ENCODE measurements around the gene RORB. TPM values are rescaled to one million over a fixed set of nuclear protein-coding genes. Genes with fewer than 3 reads are reported as not detected.

The RORB gene
- total RNA-seq, 2 experiments from 2014 or later = 0.04 to 0.11 TPM

- intact Hi-C loops (cut with micrococcal nuclease) = no loop called here
- POLR2A ChIA-PET = no interaction called here
- ATAC-seq (no peak), DNase-seq (no peak)
- CTCF ChIA-PET = no interaction called here
- Mint-ChIP-seq H3K27me3 (peaks cover 8% of the 10 kb centered on the region), H3K36me3 (ENCODE audit: low read depth) (no peaks in the 10 kb centered on the region), H3K4me1 (ENCODE audit: low read depth) (no peaks in the 10 kb centered on the region), H3K27ac (no peak overlapping the region), H3K9me3 (no peaks in the 10 kb centered on the region), H3K4me3 (no peak overlapping the region)
- TF ChIP-seq CTCF (IDR thresholded peaks at IDR 0.05) = no peak
These were observed 14.2 kb downstream of the RORB start for GRCh38 chr9:74511333-74511732.

- no peak for TF ChIP-seq CTCF (IDR thresholded peaks at IDR 0.05)
- H3K4me1 Mint-ChIP-seq (ENCODE audit: low read depth) = no peaks in the 10 kb centered on the region
- H3K36me3 Mint-ChIP-seq (ENCODE audit: low read depth) = no peaks in the 10 kb centered on the region
- H3K4me3 Mint-ChIP-seq = no peak overlapping the region
- ChIA-PET CTCF (no interaction called here), POLR2A (no interaction called here)
- peaks cover 8% of the 10 kb centered on the region for H3K27me3 Mint-ChIP-seq
- H3K9me3 Mint-ChIP-seq = no peaks in the 10 kb centered on the region
- intact Hi-C loops (cut with micrococcal nuclease) = no loop called here
- DNase-seq = no peak
- H3K27ac Mint-ChIP-seq = no peak overlapping the region
- no peak for ATAC-seq
These were observed 15.3 kb downstream of the RORB start for GRCh38 chr9:74512416-74512815.

DNA sequence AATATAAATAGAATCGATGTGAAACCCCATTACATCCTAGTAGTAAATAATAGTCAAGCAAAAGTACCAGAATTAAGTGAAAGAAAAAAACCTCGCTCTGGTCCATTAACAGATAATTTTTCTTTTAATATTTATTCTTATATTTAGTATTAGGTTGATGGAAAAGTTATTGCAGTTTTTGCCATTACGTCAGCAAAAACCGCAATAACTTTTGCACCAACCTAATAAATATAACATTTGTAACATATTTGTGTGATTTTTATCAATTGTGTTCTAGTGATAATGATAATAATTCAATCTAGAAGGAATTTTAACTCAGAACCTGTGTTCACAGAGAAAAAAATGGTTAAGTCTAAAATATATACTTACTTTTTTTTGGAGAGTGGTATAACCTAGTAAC is 16.1 kb downstream of the RORB start:
- POLR2A ChIA-PET = no interaction called here
- no peak for ATAC-seq
- intact Hi-C loops (cut with micrococcal nuclease) = no loop called here
- Mint-ChIP-seq H3K4me3 (no peak overlapping the region), H3K27me3 (peaks cover 8% of the 10 kb centered on the region), H3K9me3 (no peaks in the 10 kb centered on the region), H3K27ac (no peak overlapping the region), H3K4me1 (ENCODE audit: low read depth) (no peaks in the 10 kb centered on the region), H3K36me3 (ENCODE audit: low read depth) (no peaks in the 10 kb centered on the region)
- CTCF ChIA-PET = no interaction called here
- no peak for TF ChIP-seq CTCF (IDR thresholded peaks at IDR 0.05)
- no peak for DNase-seq

DNA sequence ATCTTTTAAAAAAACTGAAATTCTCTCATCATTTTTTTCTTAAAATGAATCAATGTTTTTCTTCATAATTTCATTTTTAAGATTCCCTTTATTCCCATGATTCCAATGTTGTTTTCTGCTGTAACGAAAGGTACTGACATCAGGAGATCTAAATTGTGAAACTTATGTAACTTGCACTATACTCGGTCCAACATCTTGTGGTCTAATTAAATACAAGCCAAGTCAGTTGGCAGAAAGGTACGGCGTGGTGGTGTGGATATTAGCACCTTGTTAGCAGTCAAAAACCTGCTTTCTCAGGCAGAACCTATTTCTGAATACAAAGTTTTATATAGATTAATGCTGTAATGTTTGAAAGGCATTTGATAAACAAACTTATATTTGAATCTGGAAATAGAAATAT is 20.1 kb downstream of the RORB start:
- ChIA-PET CTCF (no interaction called here), POLR2A (no interaction called here)
- Mint-ChIP-seq H3K27ac (no peak overlapping the region), H3K27me3 (peaks cover 4% of the 10 kb centered on the region), H3K4me1 (ENCODE audit: low read depth) (no peaks in the 10 kb centered on the region), H3K4me3 (no peak overlapping the region), H3K36me3 (ENCODE audit: low read depth) (no peaks in the 10 kb centered on the region), H3K9me3 (no peaks in the 10 kb centered on the region)
- ATAC-seq (no peak), DNase-seq (no peak)
- TF ChIP-seq CTCF (IDR thresholded peaks at IDR 0.05) = no peak
- intact Hi-C loops (cut with micrococcal nuclease) = no loop called here

DNA sequence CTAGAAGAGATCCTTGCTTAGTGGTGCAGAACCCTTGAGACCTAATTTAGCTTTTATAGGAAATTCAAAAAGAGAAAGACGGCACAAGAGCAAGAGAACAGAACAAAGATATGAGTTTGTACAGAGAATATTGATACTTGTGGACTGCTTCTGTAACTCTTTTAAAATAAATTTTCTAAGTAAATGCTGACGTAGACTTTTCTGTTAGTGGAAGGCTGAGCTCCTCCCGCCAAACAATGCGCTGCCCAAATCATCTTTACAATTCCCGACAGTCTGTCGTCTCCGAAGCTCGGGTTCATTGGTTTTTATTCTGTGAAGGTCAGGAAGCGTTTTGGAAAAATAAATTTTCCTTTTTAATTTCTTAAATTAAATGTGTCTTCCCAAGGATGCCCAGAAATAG is 22.3 kb downstream of the RORB start:
- intact Hi-C loops (cut with micrococcal nuclease) = no loop called here
- peaks cover 3% of the 10 kb centered on the region for H3K27me3 Mint-ChIP-seq
- no peak overlapping the region for H3K27ac Mint-ChIP-seq
- no peaks in the 10 kb centered on the region for H3K9me3 Mint-ChIP-seq
- TF ChIP-seq CTCF (IDR thresholded peaks at IDR 0.05) = no peak
- DNase-seq (no peak), ATAC-seq (no peak)
- CTCF ChIA-PET = interaction anchor here (0.7 kb wide), 1 partner anchor 9 kb away, joined by 3 read pairs; no protein-coding TSS in a partner anchor
- POLR2A ChIA-PET = no interaction called here
- H3K4me3 Mint-ChIP-seq = no peak overlapping the region
- H3K4me1 Mint-ChIP-seq (ENCODE audit: low read depth) = no peaks in the 10 kb centered on the region
- H3K36me3 Mint-ChIP-seq (ENCODE audit: low read depth) = no peaks in the 10 kb centered on the region
